Measurements from ENCODE around the gene MPPED1. TPM values are rescaled to one million over a fixed set of nuclear protein-coding genes. Genes with fewer than 3 reads are reported as not detected.

The MPPED1 gene
- total RNA-seq, 1 donor from 2014 or later, result not detected

DNA sequence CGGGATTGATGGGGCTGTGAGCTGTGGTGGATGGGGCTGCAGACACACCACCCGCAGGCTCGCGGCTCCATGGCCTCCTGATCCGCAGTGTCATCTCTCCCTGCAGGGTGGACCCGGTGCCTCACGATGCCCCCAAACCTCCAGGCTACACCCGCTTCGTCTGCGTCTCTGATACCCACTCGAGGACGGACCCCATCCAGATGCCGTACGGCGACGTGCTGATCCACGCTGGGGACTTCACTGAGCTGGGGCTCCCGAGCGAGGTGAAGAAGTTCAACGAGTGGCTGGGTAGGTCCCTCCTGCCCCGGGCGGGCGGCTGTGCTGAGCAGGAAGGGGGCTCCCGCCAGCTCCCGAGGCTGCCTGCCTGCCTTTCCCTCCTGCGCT lies 23.1 kb downstream of the MPPED1 start:
- H3K4me1 Mint-ChIP-seq, result no peaks in the 10 kb centered on the region
- no peaks in the 10 kb centered on the region for H3K36me3 Mint-ChIP-seq (ENCODE audit: low read depth)
- DNase-seq, result no peak
- no peak overlapping the region for H3K27ac Mint-ChIP-seq
- H3K9me3 Mint-ChIP-seq, result no peaks in the 10 kb centered on the region
- intact Hi-C loops (cut with micrococcal nuclease), result no loop called here
- no peak overlapping the region for H3K4me3 Mint-ChIP-seq
- peaks cover 6% of the 10 kb centered on the region for H3K27me3 Mint-ChIP-seq

DNA sequence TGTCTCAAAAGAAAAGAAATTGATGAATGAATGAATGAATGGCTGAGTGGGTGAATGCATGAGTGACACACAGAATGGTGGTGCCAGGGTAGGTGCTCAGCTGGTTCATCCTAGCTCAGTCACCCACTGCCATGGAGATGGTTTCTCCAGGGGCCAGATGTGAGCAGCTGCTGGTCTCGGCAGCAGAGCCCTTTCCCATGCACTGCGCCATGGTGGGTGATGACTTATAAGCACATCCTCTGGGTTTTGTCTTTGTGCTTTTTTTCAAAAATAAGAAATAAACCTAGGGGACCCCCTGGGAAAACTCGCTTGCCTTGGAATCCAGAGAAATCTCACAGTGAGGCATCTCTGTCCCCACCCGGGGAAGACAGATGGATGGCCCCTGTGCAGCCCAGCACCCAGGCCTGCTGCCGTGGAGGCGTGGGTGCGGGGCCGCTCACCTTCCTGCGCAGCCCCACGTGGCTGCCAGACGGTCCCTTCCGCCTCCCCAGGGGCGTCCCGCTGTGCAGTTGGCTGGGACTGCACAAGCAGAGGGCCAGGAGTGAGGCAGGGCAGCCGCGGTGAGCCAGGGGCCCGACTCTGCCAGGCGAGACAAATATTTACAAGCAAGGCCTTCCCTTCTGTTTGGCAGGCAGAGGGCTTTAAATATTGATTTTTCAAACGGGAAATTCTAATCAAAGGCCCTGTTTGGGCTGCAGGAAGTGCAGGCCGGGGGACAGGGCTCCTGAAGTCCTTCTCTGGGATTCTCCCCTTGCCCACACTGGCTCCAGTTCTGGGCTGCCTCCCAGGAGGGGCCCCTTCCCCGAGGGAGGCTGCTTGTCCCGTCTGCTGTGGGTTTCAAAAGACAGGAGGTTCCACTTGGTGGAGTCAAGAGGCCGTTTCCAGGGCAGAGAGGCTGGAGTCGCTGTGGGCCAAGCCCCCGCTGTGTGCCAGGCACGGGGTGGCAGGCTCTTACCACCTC lies 24.3 kb downstream of the MPPED1 start:
- Mint-ChIP-seq H3K4me1 (no peaks in the 10 kb centered on the region), H3K27ac (no peak overlapping the region), H3K36me3 (ENCODE audit: low read depth) (no peaks in the 10 kb centered on the region), H3K9me3 (no peaks in the 10 kb centered on the region), H3K4me3 (no peak overlapping the region), H3K27me3 (peaks cover 6% of the 10 kb centered on the region)
- DNase-seq, result no peak
- intact Hi-C loops (cut with micrococcal nuclease), result no loop called here

DNA sequence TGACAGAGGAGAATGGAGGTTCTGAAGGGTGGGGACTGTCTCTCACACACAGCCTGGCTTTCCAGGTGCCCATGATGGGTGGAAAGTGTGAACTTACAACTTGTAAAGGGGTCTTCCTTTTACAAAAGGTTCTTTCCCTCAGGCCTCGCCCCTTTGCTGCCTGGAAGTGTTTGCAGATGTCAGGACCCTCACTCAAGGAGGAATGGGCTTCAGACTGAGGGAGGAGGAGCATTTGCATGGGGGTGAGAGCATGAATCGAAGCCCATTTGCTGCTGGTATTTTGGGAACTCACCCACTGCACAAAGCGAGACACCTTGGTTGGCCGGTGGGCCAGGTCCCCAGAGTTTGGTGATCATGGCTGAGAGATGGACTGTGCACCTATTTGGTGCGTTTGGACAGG lies 25.1 kb downstream of the MPPED1 start:
- Mint-ChIP-seq H3K27me3 (no peaks in the 10 kb centered on the region), H3K4me1 (no peaks in the 10 kb centered on the region), H3K36me3 (ENCODE audit: low read depth) (no peaks in the 10 kb centered on the region), H3K4me3 (no peak overlapping the region), H3K9me3 (no peaks in the 10 kb centered on the region), H3K27ac (no peak overlapping the region)
- DNase-seq, result no peak
- intact Hi-C loops (cut with micrococcal nuclease), result no loop called here

DNA sequence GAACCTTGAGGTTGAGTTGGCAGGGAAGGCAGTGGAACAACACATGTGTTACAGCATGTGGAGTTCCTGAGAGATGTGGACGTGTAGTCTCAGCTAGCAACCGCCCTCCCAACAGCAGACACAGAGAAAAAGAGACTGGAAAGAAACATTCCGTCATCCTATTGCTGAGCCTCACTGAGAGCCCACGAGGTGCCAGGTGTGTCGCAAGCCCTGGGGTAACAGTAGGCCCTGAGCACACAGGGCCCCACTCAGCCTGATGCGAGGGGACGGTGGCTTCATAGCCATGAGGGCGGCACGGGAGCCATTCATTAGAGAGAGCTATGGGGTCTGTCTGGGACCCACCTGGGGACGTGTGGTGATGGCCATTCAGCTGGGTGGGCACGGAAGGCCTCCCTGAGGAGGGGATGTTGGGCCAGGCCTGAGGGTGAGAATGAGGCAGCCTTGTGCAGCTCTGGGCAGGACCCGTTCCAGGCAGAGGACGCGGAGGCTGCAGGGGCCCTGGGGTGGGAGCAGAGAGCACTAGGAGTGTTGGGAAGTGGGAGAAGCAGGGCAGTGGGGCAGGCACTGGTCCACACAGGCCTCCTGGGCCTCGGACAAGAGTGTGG lies 26.2 kb downstream of the MPPED1 start:
- H3K9me3 Mint-ChIP-seq, result no peaks in the 10 kb centered on the region

DNA sequence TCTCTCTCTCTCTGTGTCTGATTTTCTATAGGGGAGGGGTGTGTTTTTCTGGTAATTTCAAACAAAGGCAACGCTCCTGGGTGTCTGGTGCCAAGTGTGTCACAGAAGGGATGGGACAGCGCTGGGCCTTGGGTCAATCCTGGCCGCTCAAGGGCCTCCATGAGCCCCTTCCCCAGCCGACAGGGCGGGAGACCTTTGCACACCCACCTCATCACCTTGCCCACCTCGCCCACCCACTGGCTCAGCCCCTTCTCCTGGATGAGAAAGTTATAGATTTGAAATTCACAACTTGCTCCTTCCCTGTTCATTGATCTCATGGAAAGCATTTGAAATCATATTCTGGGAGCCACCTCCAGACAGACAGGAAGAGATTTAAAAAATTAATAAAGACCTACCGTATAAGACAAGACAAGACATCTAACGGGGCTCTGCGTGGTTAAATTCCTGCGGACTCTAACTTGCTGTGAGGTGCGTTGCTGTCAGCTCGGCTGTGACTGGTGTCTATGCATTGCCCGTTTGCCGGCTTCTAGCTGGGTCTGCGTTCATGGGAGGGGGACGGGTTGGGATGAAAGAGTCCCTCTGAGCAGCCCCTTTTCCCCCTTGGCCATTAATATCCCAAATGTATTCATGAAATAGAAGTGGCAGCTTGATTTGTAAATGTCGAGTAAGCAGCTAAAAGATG lies 27.0 kb downstream of the MPPED1 start:
- Mint-ChIP-seq H3K27me3 (no peaks in the 10 kb centered on the region), H3K4me3 (no peak overlapping the region), H3K4me1 (no peaks in the 10 kb centered on the region), H3K27ac (no peak overlapping the region), H3K36me3 (ENCODE audit: low read depth) (no peaks in the 10 kb centered on the region), H3K9me3 (no peaks in the 10 kb centered on the region)
- DNase-seq, result no peak
- intact Hi-C loops (cut with micrococcal nuclease), result no loop called here

More for the DNA sequence above, 26.2 kb downstream of the MPPED1 start:
- no peaks in the 10 kb centered on the region for H3K4me1 Mint-ChIP-seq
- no peaks in the 10 kb centered on the region for H3K27me3 Mint-ChIP-seq
- intact Hi-C loops (cut with micrococcal nuclease), result no loop called here
- H3K27ac Mint-ChIP-seq, result no peak overlapping the region
- no peak for DNase-seq
- no peaks in the 10 kb centered on the region for H3K36me3 Mint-ChIP-seq (ENCODE audit: low read depth)
- no peak overlapping the region for H3K4me3 Mint-ChIP-seq

DNA sequence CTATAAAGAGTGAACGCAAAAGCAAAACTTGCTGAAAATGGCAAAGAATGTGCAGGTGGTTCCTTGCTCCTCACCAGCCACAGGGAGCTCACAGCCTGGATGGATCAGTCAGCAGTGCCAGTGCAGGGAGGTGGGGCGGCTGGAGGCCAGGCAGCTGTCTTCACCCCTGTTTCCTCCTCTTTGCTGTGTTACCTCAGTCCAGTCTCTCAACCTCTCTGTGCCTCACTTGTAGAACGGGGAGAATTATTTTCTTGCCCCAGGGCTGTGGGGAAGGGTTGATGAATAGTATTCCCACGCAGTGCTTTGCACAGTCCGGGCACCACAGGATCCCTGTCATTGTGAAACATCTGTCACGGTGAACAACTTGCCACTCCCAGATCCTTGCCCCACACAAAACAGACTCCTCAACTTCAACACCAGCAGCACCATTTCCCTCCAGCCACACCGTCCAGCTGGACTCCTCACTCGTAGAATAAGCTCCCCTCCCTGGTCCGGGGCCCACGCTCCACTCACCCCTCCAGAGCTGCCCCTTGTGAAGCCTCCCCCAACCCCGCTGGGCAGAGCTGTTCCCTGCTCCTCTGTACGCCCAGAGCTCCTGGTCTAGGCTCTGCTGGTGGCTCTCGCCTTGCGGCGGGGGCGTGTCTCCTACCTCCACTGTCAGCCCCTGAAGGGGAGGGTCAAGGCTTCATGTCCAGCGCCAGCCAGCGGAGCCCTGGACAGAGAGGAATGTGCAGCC lies 27.7 kb downstream of the MPPED1 start:
- Mint-ChIP-seq H3K4me1 (no peaks in the 10 kb centered on the region), H3K36me3 (ENCODE audit: low read depth) (no peaks in the 10 kb centered on the region), H3K9me3 (no peaks in the 10 kb centered on the region), H3K27me3 (no peaks in the 10 kb centered on the region), H3K27ac (no peak overlapping the region), H3K4me3 (no peak overlapping the region)
- intact Hi-C loops (cut with micrococcal nuclease), result no loop called here
- DNase-seq, result no peak

DNA sequence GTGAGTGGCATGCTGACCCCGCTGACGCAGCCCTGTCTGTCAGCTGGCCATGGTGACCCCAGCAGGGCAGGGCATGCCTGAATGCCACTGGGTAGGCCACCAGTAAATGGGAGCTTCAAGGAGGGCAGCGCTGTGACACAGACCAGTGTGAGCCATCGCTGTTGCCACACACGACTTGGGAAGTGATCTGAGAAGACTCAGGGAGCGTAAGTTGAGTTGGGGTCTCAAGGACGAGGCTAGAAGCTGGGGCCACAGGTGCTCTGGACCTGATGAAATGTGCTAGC lies 28.2 kb downstream of the MPPED1 start:
- Mint-ChIP-seq H3K36me3 (ENCODE audit: low read depth) (no peaks in the 10 kb centered on the region), H3K9me3 (no peaks in the 10 kb centered on the region), H3K27me3 (no peaks in the 10 kb centered on the region), H3K4me1 (no peaks in the 10 kb centered on the region), H3K27ac (no peak overlapping the region), H3K4me3 (no peak overlapping the region)
- intact Hi-C loops (cut with micrococcal nuclease), result no loop called here
- DNase-seq, result no peak

DNA sequence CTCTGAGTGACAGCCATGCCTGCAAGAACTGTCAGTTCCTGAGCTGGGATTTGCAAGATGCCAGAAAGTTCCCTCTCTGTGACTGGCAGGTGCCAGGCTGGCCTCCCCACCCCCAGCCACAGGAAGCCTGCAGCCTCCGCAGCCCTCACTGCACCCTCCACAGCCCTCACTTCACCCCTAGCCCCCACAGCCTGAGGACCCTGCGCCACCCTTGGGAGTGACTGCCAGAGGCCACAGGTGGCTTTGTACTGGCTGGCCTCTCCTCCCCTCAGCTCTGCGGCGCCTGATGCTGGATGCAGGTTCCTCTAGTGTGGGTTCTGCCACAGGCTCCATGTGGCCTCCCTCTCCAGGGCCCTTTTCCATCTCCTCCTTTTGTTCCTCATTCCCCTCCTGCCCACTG lies 28.7 kb downstream of the MPPED1 start:
- Mint-ChIP-seq H3K27me3 (no peaks in the 10 kb centered on the region), H3K4me1 (no peaks in the 10 kb centered on the region), H3K4me3 (no peak overlapping the region), H3K36me3 (ENCODE audit: low read depth) (no peaks in the 10 kb centered on the region), H3K9me3 (no peaks in the 10 kb centered on the region), H3K27ac (no peak overlapping the region)
- no peak for DNase-seq
- intact Hi-C loops (cut with micrococcal nuclease), result no loop called here

DNA sequence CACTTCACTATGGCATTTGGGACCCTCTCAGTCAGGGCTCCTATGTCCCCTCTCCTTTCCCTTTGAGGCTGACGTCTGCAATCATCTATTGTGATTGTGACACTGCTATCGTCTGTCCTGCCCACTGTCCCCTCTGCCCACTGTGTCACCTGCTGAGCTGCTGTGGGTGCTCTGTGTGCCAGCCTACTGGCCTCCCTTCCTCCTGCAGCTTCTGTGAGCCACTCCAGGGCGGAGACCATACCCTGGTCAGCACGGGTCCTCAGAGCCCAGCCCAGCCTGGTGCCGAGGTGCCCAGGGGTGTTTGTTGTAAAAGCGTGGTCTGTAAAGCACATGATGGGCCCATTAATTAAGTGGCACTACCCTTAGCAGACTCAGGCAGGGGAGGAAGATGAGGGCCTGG lies 29.4 kb downstream of the MPPED1 start:
- Mint-ChIP-seq H3K4me3 (no peak overlapping the region), H3K36me3 (ENCODE audit: low read depth) (no peaks in the 10 kb centered on the region), H3K9me3 (no peaks in the 10 kb centered on the region), H3K27me3 (no peaks in the 10 kb centered on the region), H3K27ac (no peak overlapping the region), H3K4me1 (no peaks in the 10 kb centered on the region)
- DNase-seq, result no peak
- intact Hi-C loops (cut with micrococcal nuclease), result no loop called here

DNA sequence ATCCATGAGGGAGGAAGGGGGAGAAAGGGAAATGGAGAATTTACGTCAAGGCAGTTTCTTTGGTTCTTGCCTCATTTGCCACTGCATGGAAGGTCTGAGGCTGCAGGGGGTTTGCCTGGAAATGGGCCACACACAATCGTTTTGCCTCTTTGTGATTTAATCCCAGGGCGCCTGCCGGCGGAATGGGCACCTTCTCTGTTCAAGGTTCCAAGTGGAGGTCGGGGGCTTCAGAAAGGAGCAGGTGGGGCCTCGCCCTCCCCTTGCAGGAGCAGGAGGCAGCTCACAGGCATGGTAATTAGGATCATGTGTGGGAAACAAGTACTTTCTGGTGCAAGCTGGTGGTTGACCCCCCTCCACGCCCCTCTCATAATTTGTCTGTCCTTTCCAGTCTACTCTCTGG lies 29.9 kb downstream of the MPPED1 start:
- no peaks in the 10 kb centered on the region for H3K9me3 Mint-ChIP-seq
- H3K36me3 Mint-ChIP-seq (ENCODE audit: low read depth), result no peaks in the 10 kb centered on the region
- intact Hi-C loops (cut with micrococcal nuclease), result no loop called here
- no peak overlapping the region for H3K27ac Mint-ChIP-seq
- DNase-seq, result no peak
- H3K4me1 Mint-ChIP-seq, result no peaks in the 10 kb centered on the region
- no peaks in the 10 kb centered on the region for H3K27me3 Mint-ChIP-seq
- H3K4me3 Mint-ChIP-seq, result no peak overlapping the region

DNA sequence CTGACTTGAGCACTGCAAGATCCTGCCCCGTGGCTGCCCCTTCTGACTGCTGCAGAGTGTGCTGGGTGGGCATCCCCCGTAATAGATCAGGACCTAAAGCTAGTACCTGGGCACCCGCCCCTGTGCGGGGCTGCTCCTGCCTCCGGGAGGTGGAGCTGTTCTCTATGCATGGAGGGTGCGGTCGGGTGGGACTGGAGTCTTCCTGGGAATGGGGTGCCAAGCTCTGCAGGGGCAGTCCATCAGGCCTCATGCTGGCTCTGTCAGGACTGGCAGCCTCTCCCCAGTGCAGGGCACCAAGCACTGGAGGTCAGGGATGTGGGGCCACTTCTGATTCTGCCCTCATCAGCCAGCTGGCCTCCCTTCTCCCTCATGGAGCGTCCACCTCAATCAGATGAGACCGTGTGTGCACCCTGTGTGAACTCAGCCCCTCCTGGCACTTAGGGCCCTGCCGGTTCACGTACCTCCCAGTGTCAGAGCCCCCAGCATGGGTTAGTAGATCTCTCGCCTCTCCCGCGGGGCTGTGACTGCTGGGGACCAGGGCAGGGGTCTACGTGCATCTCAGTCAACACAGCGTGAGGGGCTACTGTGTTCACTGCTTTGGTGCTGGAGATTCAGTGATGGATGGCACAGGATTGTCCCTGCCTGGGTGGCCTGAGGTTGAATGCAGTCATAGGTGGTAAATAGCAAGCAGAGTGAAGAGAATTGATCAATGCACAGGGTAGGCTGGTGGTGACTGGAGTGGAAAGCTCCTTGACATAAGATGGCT lies 30.8 kb downstream of the MPPED1 start:
- H3K4me1 Mint-ChIP-seq, result no peaks in the 10 kb centered on the region
- intact Hi-C loops (cut with micrococcal nuclease), result no loop called here
- no peak overlapping the region for H3K27ac Mint-ChIP-seq
- H3K36me3 Mint-ChIP-seq (ENCODE audit: low read depth), result no peaks in the 10 kb centered on the region
- H3K27me3 Mint-ChIP-seq, result no peaks in the 10 kb centered on the region
- no peaks in the 10 kb centered on the region for H3K9me3 Mint-ChIP-seq
- no peak for DNase-seq
- no peak overlapping the region for H3K4me3 Mint-ChIP-seq

DNA sequence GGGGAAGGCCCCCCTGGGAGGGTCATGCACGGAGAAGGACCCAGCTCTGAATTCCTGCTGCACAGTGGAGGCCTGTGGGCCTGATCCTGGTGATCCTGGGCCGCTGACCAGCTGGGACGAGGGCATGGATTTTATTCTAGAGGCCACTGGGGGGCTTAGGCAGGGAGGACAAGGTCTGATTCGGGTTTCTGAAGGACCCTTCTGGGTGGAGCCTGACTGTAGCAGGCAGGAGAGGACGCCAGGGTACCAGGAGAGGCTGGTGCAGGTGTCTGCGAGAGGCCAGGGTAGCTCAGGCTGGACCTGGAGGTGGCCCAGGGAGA lies 31.3 kb downstream of the MPPED1 start:
- H3K4me3 Mint-ChIP-seq, result no peak overlapping the region
- no peaks in the 10 kb centered on the region for H3K4me1 Mint-ChIP-seq
- intact Hi-C loops (cut with micrococcal nuclease), result no loop called here
- H3K27ac Mint-ChIP-seq, result no peak overlapping the region
- no peaks in the 10 kb centered on the region for H3K36me3 Mint-ChIP-seq (ENCODE audit: low read depth)
- no peaks in the 10 kb centered on the region for H3K27me3 Mint-ChIP-seq
- DNase-seq, result no peak
- H3K9me3 Mint-ChIP-seq, result no peaks in the 10 kb centered on the region

DNA sequence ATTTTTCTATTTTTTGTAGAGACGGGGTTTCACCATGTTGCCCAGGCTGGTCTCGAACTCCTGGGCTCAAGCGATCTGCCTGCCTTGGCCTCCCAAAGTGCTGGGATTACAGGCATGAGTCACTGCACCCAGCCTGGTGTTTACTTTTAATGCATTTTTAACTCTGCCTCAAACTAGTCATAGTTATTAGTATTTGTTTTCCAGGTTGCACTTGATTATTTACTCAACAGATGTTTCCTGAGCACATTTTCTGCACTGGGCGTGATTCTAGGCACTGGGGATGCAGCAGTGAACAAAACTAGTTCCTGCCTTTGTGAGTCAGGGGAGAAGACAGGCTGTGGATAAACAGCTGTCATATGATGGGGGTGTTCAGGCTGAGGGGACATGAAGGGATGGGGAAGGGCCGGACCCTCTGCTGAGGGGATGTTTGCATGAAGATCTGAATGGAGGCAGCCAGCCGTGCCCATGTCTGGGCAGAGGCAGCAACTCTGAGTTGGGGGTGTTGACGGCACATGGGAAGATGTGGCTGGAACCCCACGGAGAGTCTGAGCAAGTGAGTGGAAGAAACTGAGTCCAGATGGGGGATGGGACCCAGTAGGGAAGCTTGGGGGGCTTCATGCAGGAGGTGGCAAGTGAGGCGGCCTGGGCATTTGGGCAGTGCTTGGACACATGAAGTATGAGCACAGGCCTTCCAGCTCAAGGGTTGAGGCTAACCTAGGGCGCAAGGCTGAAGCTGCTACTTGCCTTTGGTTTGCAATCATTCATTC lies 34.4 kb downstream of the MPPED1 start:
- H3K9me3 Mint-ChIP-seq, result no peaks in the 10 kb centered on the region
- no peaks in the 10 kb centered on the region for H3K27me3 Mint-ChIP-seq
- H3K27ac Mint-ChIP-seq, result no peak overlapping the region
- no peak for DNase-seq
- intact Hi-C loops (cut with micrococcal nuclease), result no loop called here
- no peak overlapping the region for H3K4me3 Mint-ChIP-seq
- no peaks in the 10 kb centered on the region for H3K36me3 Mint-ChIP-seq (ENCODE audit: low read depth)
- no peaks in the 10 kb centered on the region for H3K4me1 Mint-ChIP-seq

Measured in activated CD4-positive, alpha-beta T cell treated with anti-CD3 and anti-CD28 coated beads, Interleukin-2, amount 10 ng/mL, durations not matched to agents 24 days and 14 days (primary cell).